Naive thymus-derived CD4-positive, alpha-beta T cell (primary cell): ENCODE measurements around the gene DNAJC30. TPM values are rescaled to one million over a fixed set of nuclear protein-coding genes. Genes with fewer than 3 reads are reported as not detected.
A peak's percentile ranks its signal among the peaks of the same experiment; 100 is the strongest.

ENCODE experiments used
- ATAC-seq: fragments of 150-1000 bp; cut with Tn5 transposase; 2 replicates; pipeline ENCODE4 v1.10.0; 2021; ENCODE audit warnings: mild to moderate bottlenecking, moderate library complexity
- CTCF ChIA-PET: fragments of 350-600 bp; sonication (Branson Sonifier 250); formaldehyde crosslinking; loops from one replicate; lab custom pipeline; 2021; ENCODE audit warnings: antibody characterized with exemption; lab: Charles Lee
- POLR2A ChIA-PET: fragments of 350-600 bp; sonication (Branson Sonifier 250); formaldehyde crosslinking; loops from one replicate; lab custom pipeline; 2021; ENCODE audit warnings: antibody characterized with exemption, inconsistent platforms; lab: Charles Lee
- DNase-seq, 9 donors: peaks; one replicate each; pipeline versions ENCODE4 v3.0.0 to v3.0.0-alpha.2; 2020 to 2022; ENCODE audit warnings: mixed read lengths in 1 of 9
- H3K27ac ChIP-seq: one replicate; pipeline ENCODE4 v1.7.0; 2013; ENCODE audit warnings: mild to moderate bottlenecking, low read depth, low read length, moderate library complexity
- H3K27me3 ChIP-seq, 2 donors: one replicate each; pipeline ENCODE4 v1.7.0; 2013; ENCODE audit warnings: low read length in 2 of 2, mild to moderate bottlenecking in 2 of 2, moderate library complexity in 2 of 2; ENCODE audit not compliant: control insufficient read depth in 2 of 2, insufficient read depth in 2 of 2
- H3K36me3 ChIP-seq, 3 experiments: 1 replicate in 2 of 3; 2 replicates in 1 of 3; pipeline ENCODE4 v1.7.0; 2013; ENCODE audit warnings: low read length in 3 of 3, mild to moderate bottlenecking in 3 of 3, moderate library complexity in 1 of 3; ENCODE audit not compliant: insufficient read depth in 3 of 3, control insufficient read depth in 2 of 3
- H3K4me1 ChIP-seq, 2 donors: one replicate each; pipeline ENCODE4 v1.7.0; 2013; ENCODE audit warnings: low read length in 2 of 2, mild to moderate bottlenecking in 2 of 2, moderate library complexity in 1 of 2; ENCODE audit not compliant: control insufficient read depth in 2 of 2, insufficient read depth in 2 of 2
- H3K4me3 ChIP-seq: 2 replicates; pipeline ENCODE4 v1.7.0; 2013; ENCODE audit warnings: mild to moderate bottlenecking, low read length
- H3K9me3 ChIP-seq, 3 experiments: 1 replicate in 2 of 3; 2 replicates in 1 of 3; pipeline ENCODE4 v1.7.0; 2013; ENCODE audit warnings: low read length in 3 of 3; ENCODE audit not compliant: control insufficient read depth in 2 of 3
- H3K27ac Mint-ChIP-seq, 9 donors: one replicate each; pipeline ENCODE4 v1.8.0; 2020 to 2022; ENCODE audit warnings: mixed read lengths in 9 of 9, mild to moderate bottlenecking in 8 of 9, moderate library complexity in 5 of 9, inconsistent platforms in 2 of 9
- H3K27me3 Mint-ChIP-seq, 5 donors: one replicate each; pipeline ENCODE4 v1.8.0; 2021 to 2022; ENCODE audit warnings: mixed read lengths in 5 of 5, mild to moderate bottlenecking in 1 of 5
- H3K36me3 Mint-ChIP-seq, 5 donors: one replicate each; pipeline ENCODE4 v1.8.0; 2020 to 2022; ENCODE audit warnings: mixed read lengths in 5 of 5, mild to moderate bottlenecking in 3 of 5, inconsistent platforms in 1 of 5
- H3K4me1 Mint-ChIP-seq, 7 donors: one replicate each; pipeline ENCODE4 v1.8.0; 2020 to 2022; ENCODE audit warnings: mixed read lengths in 7 of 7, mild to moderate bottlenecking in 3 of 7, inconsistent platforms in 1 of 7
- H3K4me3 Mint-ChIP-seq, 10 donors: one replicate each; pipeline ENCODE4 v1.8.0; 2020 to 2022; ENCODE audit warnings: mild to moderate bottlenecking in 10 of 10, mixed read lengths in 10 of 10, moderate library complexity in 6 of 10, inconsistent platforms in 2 of 10
- H3K9me3 Mint-ChIP-seq, 11 donors: one replicate each; pipeline ENCODE4 v1.8.0; 2020 to 2022; ENCODE audit warnings: mixed read lengths in 11 of 11, mild to moderate bottlenecking in 4 of 11, inconsistent platforms in 1 of 11, moderate library complexity in 1 of 11
- intact Hi-C, 2 donors: fragments of 100-400 bp; cut with micrococcal nuclease; formaldehyde crosslinking; loops; one replicate each; pipeline ENCODE4 v1.15.1; 2023
- polyA plus RNA-seq, 2 donors: library from polyadenylated mRNA; unstranded; fragments of 300-500 nt; fragmentation: Illumina TruSeq; gene quantifications; one replicate each; pipeline ENCODE4 v1.2.3, GENCODE V29; 2021
- total RNA-seq, 6 experiments: library from RNA in 5 of 6; stranded (reverse) in 5 of 6; gene quantifications; 1 replicate in 5 of 6; 2 replicates in 1 of 6; pipeline ENCODE4 v1.2.3 and lab custom pipeline; 2021 to 2026

Gene DNAJC30
- total and polyA plus RNA-seq, 7 experiments from 2014 or later, result 9.5 to 22.4 (median 12.9) TPM

- no peaks in the 10 kb centered on the region for H3K27me3 Mint-ChIP-seq
- POLR2A ChIA-PET, result no interaction called here
- peak overlapping the region in 1 of 9 donors; percentile 38 for H3K27ac Mint-ChIP-seq
- H3K4me1 ChIP-seq, result no peaks in the 10 kb centered on the region
- DNase-seq (no peak), ATAC-seq (no peak)
- intact Hi-C loops, result no loop called here
- H3K4me1 Mint-ChIP-seq, result peaks cover 0 to 8% (median 6%) of the 10 kb centered on the region in 7 donors
- H3K4me3 Mint-ChIP-seq, result no peak overlapping the region
- no peaks in the 10 kb centered on the region for H3K27me3 ChIP-seq
- CTCF ChIA-PET, result interaction anchor here (1.0 to 1.7 kb wide), 2 partner anchors 12 to 27 kb away, joined by 4 to 5 read pairs; no protein-coding TSS in a partner anchor
- peaks cover 12 to 44% (median 18%) of the 10 kb centered on the region in 5 donors for H3K36me3 Mint-ChIP-seq
- H3K9me3 ChIP-seq, result no peaks in the 10 kb centered on the region
- H3K9me3 Mint-ChIP-seq, result peaks cover 0 to 2% (median 0%) of the 10 kb centered on the region in 11 donors
- H3K27ac ChIP-seq, result no peak overlapping the region
- no peak overlapping the region for H3K4me3 ChIP-seq
- peaks cover 6 to 64% (median 22%) of the 10 kb centered on the region in 3 experiments for H3K36me3 ChIP-seq
These were observed 15.2 kb upstream of the DNAJC30 start for GRCh38 chr7:73698410-73698809.

- ChIA-PET CTCF (interaction anchor here (1.1 kb wide), 1 partner anchor 30 kb away, joined by 3 read pairs; no protein-coding TSS in a partner anchor), POLR2A (no interaction called here)
- H3K9me3 Mint-ChIP-seq, result peaks cover 0 to 2% (median 0%) of the 10 kb centered on the region in 11 donors
- H3K4me3 Mint-ChIP-seq, result no peak overlapping the region
- H3K36me3 Mint-ChIP-seq, result peaks cover 18 to 55% (median 27%) of the 10 kb centered on the region in 5 donors
- peaks cover 0 to 8% (median 0%) of the 10 kb centered on the region in 7 donors for H3K4me1 Mint-ChIP-seq
- Histone ChIP-seq H3K36me3 (peaks cover 10 to 84% (median 22%) of the 10 kb centered on the region in 3 experiments), H3K27ac (no peak overlapping the region), H3K9me3 (no peaks in the 10 kb centered on the region), H3K4me1 (no peaks in the 10 kb centered on the region), H3K4me3 (no peak overlapping the region), H3K27me3 (no peaks in the 10 kb centered on the region)
- intact Hi-C loops, result no loop called here
- no peak for DNase-seq
- no peak for ATAC-seq
- no peaks in the 10 kb centered on the region for H3K27me3 Mint-ChIP-seq
- no peak overlapping the region for H3K27ac Mint-ChIP-seq
These were observed 13.1 kb upstream of the DNAJC30 start for GRCh38 chr7:73696372-73696771.

- ATAC-seq, result no peak
- Histone ChIP-seq H3K9me3 (no peaks in the 10 kb centered on the region), H3K36me3 (peaks cover 2 to 93% (median 4%) of the 10 kb centered on the region in 3 experiments), H3K27ac (no peak overlapping the region), H3K4me1 (no peaks in the 10 kb centered on the region), H3K4me3 (no peak overlapping the region), H3K27me3 (no peaks in the 10 kb centered on the region)
- CTCF ChIA-PET, result no interaction called here
- Mint-ChIP-seq H3K36me3 (peaks cover 20 to 59% (median 40%) of the 10 kb centered on the region in 5 donors), H3K4me1 (peaks cover 8 to 25% (median 17%) of the 10 kb centered on the region in 7 donors), H3K4me3 (no peak overlapping the region), H3K27me3 (no peaks in the 10 kb centered on the region), H3K27ac (no peak overlapping the region), H3K9me3 (peaks cover 0 to 2% (median 0%) of the 10 kb centered on the region in 11 donors)
- POLR2A ChIA-PET, result interaction anchor here (1.0 kb wide), 1 partner anchor 8 kb away, joined by 4 read pairs; no protein-coding TSS in a partner anchor
- intact Hi-C loops, result no loop called here
- no peak for DNase-seq
These were observed 7.4 kb upstream of the DNAJC30 start for GRCh38 chr7:73690646-73691045.

GRCh38 chr7:73688288-73688687 lies 5.0 kb upstream of the DNAJC30 start:
- ATAC-seq (no peak), DNase-seq (no peak)
- H3K36me3 Mint-ChIP-seq, result peaks cover 12 to 47% (median 31%) of the 10 kb centered on the region in 5 donors
- Histone ChIP-seq H3K27me3 (no peaks in the 10 kb centered on the region), H3K27ac (no peak overlapping the region), H3K36me3 (peaks cover 0 to 75% (median 4%) of the 10 kb centered on the region in 3 experiments), H3K4me1 (no peaks in the 10 kb centered on the region), H3K9me3 (no peaks in the 10 kb centered on the region), H3K4me3 (no peak overlapping the region)
- H3K4me3 Mint-ChIP-seq, result peak overlapping the region in 1 of 10 donors; percentile 17
- peak overlapping the region in 2 of 9 donors; percentile 1 to 33 for H3K27ac Mint-ChIP-seq
- H3K9me3 Mint-ChIP-seq, result no peaks in the 10 kb centered on the region
- intact Hi-C loops, result no loop called here
- POLR2A ChIA-PET, result no interaction called here
- CTCF ChIA-PET, result no interaction called here
- H3K4me1 Mint-ChIP-seq, result peaks cover 12 to 37% (median 24%) of the 10 kb centered on the region in 7 donors
- H3K27me3 Mint-ChIP-seq, result no peaks in the 10 kb centered on the region

- Histone ChIP-seq H3K27me3 (no peaks in the 10 kb centered on the region), H3K27ac (no peak overlapping the region), H3K9me3 (no peaks in the 10 kb centered on the region), H3K4me1 (peaks cover 17% of the 10 kb centered on the region in 2 donors), H3K4me3 (no peak overlapping the region), H3K36me3 (peaks cover 0 to 52% (median 0%) of the 10 kb centered on the region in 3 experiments)
- CTCF ChIA-PET, result interaction anchor here (0.6 to 0.8 kb wide), 2 partner anchors 206 to 385 kb away, joined by 3 read pairs; no protein-coding TSS in a partner anchor
- Mint-ChIP-seq H3K9me3 (no peaks in the 10 kb centered on the region), H3K4me3 (peak overlapping the region in 8 of 10 donors; percentile 13 to 91 (median 55)), H3K27me3 (no peaks in the 10 kb centered on the region), H3K36me3 (peaks cover 9 to 32% (median 25%) of the 10 kb centered on the region in 5 donors), H3K27ac (peak overlapping the region in 1 of 9 donors; percentile 45), H3K4me1 (peaks cover 21 to 61% (median 42%) of the 10 kb centered on the region in 7 donors)
- no peak for ATAC-seq
- DNase-seq, result no peak
- intact Hi-C loops, result no loop called here
- POLR2A ChIA-PET, result interaction anchor here (0.6 kb wide), 1 partner anchor 8 kb away, joined by 4 read pairs; no protein-coding TSS in a partner anchor
These were observed 2.1 kb upstream of the DNAJC30 start for GRCh38 chr7:73685311-73685710.

- ATAC-seq (no peak), DNase-seq (no peak)
- Histone ChIP-seq H3K4me1 (peaks cover 17% of the 10 kb centered on the region in 2 donors), H3K27me3 (no peaks in the 10 kb centered on the region), H3K4me3 (peak overlapping the region; percentile 97), H3K36me3 (peaks cover 0 to 53% (median 0%) of the 10 kb centered on the region in 3 experiments), H3K9me3 (no peaks in the 10 kb centered on the region), H3K27ac (peak overlapping the region; percentile 91)
- ChIA-PET CTCF (interaction anchor here (0.6 kb wide), 1 partner anchor 19 kb away, joined by 5 read pairs; no protein-coding TSS in a partner anchor), POLR2A (interaction anchor here (0.6 to 1.8 kb wide), 4 partner anchors 50 to 105 kb away, joined by 3 to 8 read pairs (median 4); partner anchors contain the start of gene ABHD11)
- Mint-ChIP-seq H3K27ac (peak overlapping the region; percentile 91 to 97 (median 95)), H3K4me1 (peaks cover 21 to 65% (median 44%) of the 10 kb centered on the region in 7 donors), H3K4me3 (peak overlapping the region; percentile 91 to 98 (median 96)), H3K9me3 (no peaks in the 10 kb centered on the region), H3K36me3 (peaks cover 9 to 28% (median 21%) of the 10 kb centered on the region in 5 donors), H3K27me3 (no peaks in the 10 kb centered on the region)
- intact Hi-C loops, result loop anchor here (1.0 to 2.0 kb wide), 10 partner anchors 17 to 855 kb away; partner anchors contain the start of genes ABHD11 (in 2 of the 2), BAZ1B (in 2 of the 2), STX1A (in 2 of the 2) and TBL2 (in 2 of the 2)
These were observed 788 bp upstream of the DNAJC30 start for GRCh38 chr7:73683788-73684693.
